Measurements from ENCODE around the gene RSAD1. TPM values are rescaled to one million over a fixed set of nuclear protein-coding genes. Genes with fewer than 3 reads are reported as not detected.

RSAD1 gene
- total and polyA plus RNA-seq, 10 of the 15 experiments (the other 5 are each of a cell fraction or from before 2014, with no cell fraction given): 2.5 to 28.1 (median 22.6) TPM

DNA sequence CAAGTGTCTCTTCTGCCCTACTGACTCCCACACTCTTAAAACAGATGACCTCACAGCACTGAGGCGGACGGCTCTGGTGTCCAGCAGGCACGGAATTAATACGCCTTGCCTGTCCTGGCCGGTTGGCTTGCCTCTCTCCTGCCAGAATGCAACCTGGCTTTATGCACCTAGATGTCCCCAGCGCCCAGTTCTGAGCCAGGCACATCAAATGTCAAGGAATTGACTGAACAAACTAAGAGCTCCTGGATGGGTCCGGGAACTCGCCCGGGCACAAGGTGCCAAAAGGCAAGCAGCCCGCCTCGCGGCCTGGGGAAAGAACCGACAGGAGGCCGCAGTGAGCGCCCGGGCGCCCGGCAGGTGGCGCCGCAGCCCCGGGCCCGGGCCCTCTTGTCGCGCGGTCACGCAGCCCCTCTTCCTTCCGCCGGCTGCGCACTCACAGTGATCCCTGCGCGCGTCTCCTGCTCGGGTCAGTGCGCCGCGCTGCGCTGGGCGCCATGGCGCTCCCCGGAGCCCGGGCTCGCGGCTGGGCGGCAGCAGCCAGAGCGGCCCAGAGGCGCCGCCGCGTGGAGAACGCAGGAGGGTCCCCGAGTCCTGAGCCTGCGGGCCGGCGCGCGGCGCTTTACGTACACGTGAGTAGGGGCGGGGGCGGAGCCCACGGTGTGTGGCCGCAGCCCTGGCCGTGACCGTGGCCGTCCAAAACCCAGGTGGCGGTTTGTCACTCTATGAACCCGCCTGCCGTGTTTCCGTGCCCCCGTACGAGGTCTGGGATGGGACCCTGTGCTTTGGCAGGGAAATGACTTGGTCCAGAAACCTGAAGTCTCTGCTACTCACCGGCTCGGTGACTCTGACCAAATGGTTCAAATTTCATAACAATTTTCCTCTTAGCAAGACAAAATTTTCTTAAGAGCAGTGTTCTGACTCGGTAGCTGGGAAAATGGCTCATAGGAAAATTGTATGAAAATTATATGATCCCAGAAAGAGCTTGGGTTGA lies at the start of gene RSAD1 (continued):
- TF ChIP-seq FOS (IDR thresholded peaks at IDR 0.05; ENCODE audit: borderline replicate concordance, extremely low read depth, insufficient read length) (no peak), SUPT20H (IDR thresholded peaks at IDR 0.05; ENCODE audit: borderline replicate concordance, control insufficient read depth, low read depth, low read length) (no peak), TCF3 (IDR thresholded peaks at IDR 0.05; ENCODE audit: borderline replicate concordance, insufficient read depth, low read depth, low read length) (peak; percentile 74; the same call in 1 of the 2 replicates), BMI1 (IDR thresholded peaks at IDR 0.05; ENCODE audit: borderline replicate concordance) (no peak), IKZF1 (conservative IDR thresholded peaks at IDR 0.05) (peak; percentile 95), CBX3 (IDR thresholded peaks at IDR 0.05; ENCODE audit: borderline replicate concordance, low read depth) (no peak), ZNF622 (IDR thresholded peaks at IDR 0.05) (no peak), USF2 (IDR thresholded peaks at IDR 0.05; ENCODE audit: borderline replicate concordance, low read depth, low read length) (no peak; the same call in 1 of the 2 replicates), NRF1 (conservative IDR thresholded peaks at IDR 0.05; ENCODE audit: low read depth, low read length) (peak; percentile 45), GABPA (IDR thresholded peaks at IDR 0.05; ENCODE audit: low read depth) (no peak), SUZ12 (IDR thresholded peaks at IDR 0.05; ENCODE audit: unreplicated experiment) (no peak), TBL1XR1 (IDR thresholded peaks at IDR 0.05; ENCODE audit: low read depth, low read length) (no peak; the same call in 1 of the 2 replicates)
- TF ChIP-seq, protein P1, sequence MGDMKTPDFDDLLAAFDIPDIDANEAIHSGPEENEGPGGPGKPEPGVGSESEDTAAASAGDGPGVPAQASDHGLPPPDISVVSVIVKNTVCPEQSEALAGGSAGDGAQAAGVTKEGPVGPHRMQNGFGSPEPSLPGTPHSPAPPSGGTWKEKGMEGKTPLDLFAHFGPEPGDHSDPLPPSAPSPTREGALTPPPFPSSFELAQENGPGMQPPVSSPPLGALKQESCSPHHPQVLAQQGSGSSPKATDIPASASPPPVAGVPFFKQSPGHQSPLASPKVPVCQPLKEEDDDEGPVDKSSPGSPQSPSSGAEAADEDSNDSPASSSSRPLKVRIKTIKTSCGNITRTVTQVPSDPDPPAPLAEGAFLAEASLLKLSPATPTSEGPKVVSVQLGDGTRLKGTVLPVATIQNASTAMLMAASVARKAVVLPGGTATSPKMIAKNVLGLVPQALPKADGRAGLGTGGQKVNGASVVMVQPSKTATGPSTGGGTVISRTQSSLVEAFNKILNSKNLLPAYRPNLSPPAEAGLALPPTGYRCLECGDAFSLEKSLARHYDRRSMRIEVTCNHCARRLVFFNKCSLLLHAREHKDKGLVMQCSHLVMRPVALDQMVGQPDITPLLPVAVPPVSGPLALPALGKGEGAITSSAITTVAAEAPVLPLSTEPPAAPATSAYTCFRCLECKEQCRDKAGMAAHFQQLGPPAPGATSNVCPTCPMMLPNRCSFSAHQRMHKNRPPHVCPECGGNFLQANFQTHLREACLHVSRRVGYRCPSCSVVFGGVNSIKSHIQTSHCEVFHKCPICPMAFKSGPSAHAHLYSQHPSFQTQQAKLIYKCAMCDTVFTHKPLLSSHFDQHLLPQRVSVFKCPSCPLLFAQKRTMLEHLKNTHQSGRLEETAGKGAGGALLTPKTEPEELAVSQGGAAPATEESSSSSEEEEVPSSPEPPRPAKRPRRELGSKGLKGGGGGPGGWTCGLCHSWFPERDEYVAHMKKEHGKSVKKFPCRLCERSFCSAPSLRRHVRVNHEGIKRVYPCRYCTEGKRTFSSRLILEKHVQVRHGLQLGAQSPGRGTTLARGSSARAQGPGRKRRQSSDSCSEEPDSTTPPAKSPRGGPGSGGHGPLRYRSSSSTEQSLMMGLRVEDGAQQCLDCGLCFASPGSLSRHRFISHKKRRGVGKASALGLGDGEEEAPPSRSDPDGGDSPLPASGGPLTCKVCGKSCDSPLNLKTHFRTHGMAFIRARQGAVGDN (IDR thresholded peaks at IDR 0.05): peak; percentile 95

Measured in GM12878 (cell line).